Measurements from ENCODE around the gene SLC27A3.

The SLC27A3 gene

GRCh38 chr1:153774780-153775457, at the start of gene SLC27A3:
TSS of gene SLC27A3 (plus strand) at chr1:153775407. CDS start at chr1:153775498, 91 bp downstream.
- H2AFZ ChIP-seq (ENCODE audit: low read depth, low read length, severe bottlenecking): peak within 1 kb of the TSS; percentile 83
- peak within 1 kb of the TSS; percentile 64 for H3K27ac ChIP-seq (ENCODE audit: low read depth, low read length)
- H3K4me2 ChIP-seq (ENCODE audit: low read depth, low read length, poor library complexity, severe bottlenecking): peak within 1 kb of the TSS; percentile 66
- H3K9ac ChIP-seq (ENCODE audit: low read length): peak within 1 kb of the TSS; percentile 70
- no peaks in the 10 kb centered on the region for H3K36me3 ChIP-seq (ENCODE audit: low read length)
- no peaks in the 10 kb centered on the region for H3K27me3 ChIP-seq (ENCODE audit: low read length)
- H3F3A ChIP-seq (ENCODE audit: insufficient read depth): peaks cover 4% of the 10 kb centered on the region; the same call in 1 of the 2 replicates
- peak within 1 kb of the TSS; percentile 65 for H3K4me3 ChIP-seq (ENCODE audit: insufficient read depth, low read length, poor library complexity, severe bottlenecking)
- H3K79me2 ChIP-seq (ENCODE audit: insufficient read depth, low read length): no peaks in the 10 kb centered on the region
- no peaks in the 10 kb centered on the region for H4K20me1 ChIP-seq (ENCODE audit: low read depth, low read length)
- no peaks in the 10 kb centered on the region for H3K9me2 ChIP-seq (replicated peaks; ENCODE audit: insufficient read depth, low read length)
- TF ChIP-seq CTCF (IDR thresholded peaks at IDR 0.05; ENCODE audit: insufficient read depth, low read length, poor library complexity, severe bottlenecking): no peak
- TF ChIP-seq EZH2phosphoT487 (conservative IDR thresholded peaks at IDR 0.05; ENCODE audit: low read length): no peak
- H3K9me3 ChIP-seq (ENCODE audit: insufficient read depth, low read length): no peaks in the 10 kb centered on the region

GRCh38 chr1:153727463-153728304, 47.5 kb upstream of the SLC27A3 start, which contains the start of gene INTS3:
TSS of gene INTS3 (plus strand) at chr1:153728050. CDS start at chr1:153728635, 585 bp downstream.
- no peak for TF ChIP-seq CTCF (IDR thresholded peaks at IDR 0.05; ENCODE audit: insufficient read depth, low read length, poor library complexity, severe bottlenecking)
- no peak for TF ChIP-seq EZH2phosphoT487 (conservative IDR thresholded peaks at IDR 0.05; ENCODE audit: low read length)
- Histone ChIP-seq H3K4me2 (ENCODE audit: low read depth, low read length, poor library complexity, severe bottlenecking) (peak within 1 kb of the TSS; percentile 90), H3K36me3 (ENCODE audit: low read length) (no peaks in the 10 kb centered on the region), H3K79me2 (ENCODE audit: insufficient read depth, low read length) (peaks cover 21% of the 10 kb centered on the region), H3K27me3 (ENCODE audit: low read length) (no peaks in the 10 kb centered on the region), H3K4me3 (ENCODE audit: insufficient read depth, low read length, poor library complexity, severe bottlenecking) (peak within 1 kb of the TSS; percentile 78), H2AFZ (ENCODE audit: low read depth, low read length, severe bottlenecking) (peak within 1 kb of the TSS; percentile 42), H4K20me1 (ENCODE audit: low read depth, low read length) (no peaks in the 10 kb centered on the region), H3K9me3 (ENCODE audit: insufficient read depth, low read length) (no peaks in the 10 kb centered on the region), H3K9ac (ENCODE audit: low read length) (peak within 1 kb of the TSS; percentile 99), H3K9me2 (replicated peaks; ENCODE audit: insufficient read depth, low read length) (no peaks in the 10 kb centered on the region), H3F3A (ENCODE audit: insufficient read depth) (peaks cover 17% of the 10 kb centered on the region; the same call in 1 of the 2 replicates), H3K27ac (ENCODE audit: low read depth, low read length) (peak within 1 kb of the TSS; percentile 75)

GRCh38 chr1:153728305-153729066, 46.7 kb upstream of the SLC27A3 start:
- H4K20me1 ChIP-seq (ENCODE audit: low read depth, low read length): no peaks in the 10 kb centered on the region
- H2AFZ ChIP-seq (ENCODE audit: low read depth, low read length, severe bottlenecking): peak overlapping the region; percentile 42
- no peaks in the 10 kb centered on the region for H3K9me3 ChIP-seq (ENCODE audit: insufficient read depth, low read length)
- no peaks in the 10 kb centered on the region for H3K9me2 ChIP-seq (replicated peaks; ENCODE audit: insufficient read depth, low read length)
- H3K4me3 ChIP-seq (ENCODE audit: insufficient read depth, low read length, poor library complexity, severe bottlenecking): peak overlapping the region; percentile 78
- H3K27ac ChIP-seq (ENCODE audit: low read depth, low read length): peak overlapping the region; percentile 75
- H3K79me2 ChIP-seq (ENCODE audit: insufficient read depth, low read length): peaks cover 21% of the 10 kb centered on the region
- peak overlapping the region; percentile 99 for H3K9ac ChIP-seq (ENCODE audit: low read length)
- no peaks in the 10 kb centered on the region for H3K27me3 ChIP-seq (ENCODE audit: low read length)
- no peaks in the 10 kb centered on the region for H3K36me3 ChIP-seq (ENCODE audit: low read length)
- H3F3A ChIP-seq (ENCODE audit: insufficient read depth): peaks cover 17% of the 10 kb centered on the region; the same call in 1 of the 2 replicates
- TF ChIP-seq CTCF (IDR thresholded peaks at IDR 0.05; ENCODE audit: insufficient read depth, low read length, poor library complexity, severe bottlenecking) (no peak), EZH2phosphoT487 (conservative IDR thresholded peaks at IDR 0.05; ENCODE audit: low read length) (no peak)
- peak overlapping the region; percentile 90 for H3K4me2 ChIP-seq (ENCODE audit: low read depth, low read length, poor library complexity, severe bottlenecking)

All from SU-DHL-6 (cell line).